ENCODE results near the gene PALD1.

Gene PALD1

GRCh38 chr10:70549962-70550458 is 71.4 kb downstream of the PALD1 start:
- DNase-seq (ENCODE audit: low spot score) = peak; percentile 54
- H3K36me3 Mint-ChIP-seq (ENCODE audit: low read depth) = no peaks in the 10 kb centered on the region
- no peak overlapping the region for H3K4me3 Mint-ChIP-seq
- H3K27me3 Mint-ChIP-seq (ENCODE audit: low read depth) = no peaks in the 10 kb centered on the region
- no peak overlapping the region for H3K27ac Mint-ChIP-seq
- H3K9me3 Mint-ChIP-seq = no peaks in the 10 kb centered on the region
- no peaks in the 10 kb centered on the region for H3K4me1 Mint-ChIP-seq (ENCODE audit: low read depth)

- no peak overlapping the region for H3K27ac Mint-ChIP-seq
- no peaks in the 10 kb centered on the region for H3K36me3 Mint-ChIP-seq (ENCODE audit: low read depth)
- H3K4me1 Mint-ChIP-seq (ENCODE audit: low read depth) = no peaks in the 10 kb centered on the region
- H3K9me3 Mint-ChIP-seq = no peaks in the 10 kb centered on the region
- H3K27me3 Mint-ChIP-seq (ENCODE audit: low read depth) = no peaks in the 10 kb centered on the region
- H3K4me3 Mint-ChIP-seq = no peak overlapping the region
- no peak for DNase-seq (ENCODE audit: low spot score)
Observed at GRCh38 chr10:70550459-70550858, 71.9 kb downstream of the PALD1 start.

- no peaks in the 10 kb centered on the region for H3K36me3 Mint-ChIP-seq (ENCODE audit: low read depth)
- H3K4me1 Mint-ChIP-seq (ENCODE audit: low read depth) = no peaks in the 10 kb centered on the region
- no peaks in the 10 kb centered on the region for H3K27me3 Mint-ChIP-seq (ENCODE audit: low read depth)
- H3K27ac Mint-ChIP-seq = no peak overlapping the region
- H3K9me3 Mint-ChIP-seq = no peaks in the 10 kb centered on the region
- no peak for DNase-seq (ENCODE audit: low spot score)
- no peak overlapping the region for H3K4me3 Mint-ChIP-seq
Observed at GRCh38 chr10:70551466-70551865, 72.9 kb downstream of the PALD1 start.

- Mint-ChIP-seq H3K36me3 (ENCODE audit: low read depth) (no peaks in the 10 kb centered on the region), H3K27me3 (ENCODE audit: low read depth) (no peaks in the 10 kb centered on the region), H3K4me3 (no peak overlapping the region), H3K4me1 (ENCODE audit: low read depth) (no peaks in the 10 kb centered on the region), H3K9me3 (no peaks in the 10 kb centered on the region), H3K27ac (no peak overlapping the region)
- DNase-seq (ENCODE audit: low spot score) = no peak
Observed at GRCh38 chr10:70551971-70552422, 73.4 kb downstream of the PALD1 start.

- Mint-ChIP-seq H3K36me3 (ENCODE audit: low read depth) (no peaks in the 10 kb centered on the region), H3K27ac (no peak overlapping the region), H3K27me3 (ENCODE audit: low read depth) (no peaks in the 10 kb centered on the region), H3K4me1 (ENCODE audit: low read depth) (no peaks in the 10 kb centered on the region), H3K4me3 (no peak overlapping the region), H3K9me3 (no peaks in the 10 kb centered on the region)
- no peak for DNase-seq (ENCODE audit: low spot score)
Observed at GRCh38 chr10:70552586-70552985, 74.0 kb downstream of the PALD1 start.

GRCh38 chr10:70555371-70555770 is 76.8 kb downstream of the PALD1 start:
- peaks cover 12% of the 10 kb centered on the region for H3K4me1 Mint-ChIP-seq (ENCODE audit: low read depth)
- no peaks in the 10 kb centered on the region for H3K9me3 Mint-ChIP-seq
- no peak overlapping the region for H3K4me3 Mint-ChIP-seq
- no peak overlapping the region for H3K27ac Mint-ChIP-seq
- no peaks in the 10 kb centered on the region for H3K36me3 Mint-ChIP-seq (ENCODE audit: low read depth)
- peaks cover 5% of the 10 kb centered on the region for H3K27me3 Mint-ChIP-seq (ENCODE audit: low read depth)
- no peak for DNase-seq (ENCODE audit: low spot score)

- H3K36me3 Mint-ChIP-seq (ENCODE audit: low read depth) = no peaks in the 10 kb centered on the region
- peaks cover 12% of the 10 kb centered on the region for H3K4me1 Mint-ChIP-seq (ENCODE audit: low read depth)
- H3K27me3 Mint-ChIP-seq (ENCODE audit: low read depth) = peaks cover 5% of the 10 kb centered on the region
- H3K27ac Mint-ChIP-seq = no peak overlapping the region
- H3K9me3 Mint-ChIP-seq = no peaks in the 10 kb centered on the region
- DNase-seq (ENCODE audit: low spot score) = no peak
- no peak overlapping the region for H3K4me3 Mint-ChIP-seq
Observed at GRCh38 chr10:70557086-70557845, 78.7 kb downstream of the PALD1 start.

- no peak for DNase-seq (ENCODE audit: low spot score)
- H3K27ac Mint-ChIP-seq = no peak overlapping the region
- no peaks in the 10 kb centered on the region for H3K9me3 Mint-ChIP-seq
- H3K4me3 Mint-ChIP-seq = no peak overlapping the region
- peaks cover 12% of the 10 kb centered on the region for H3K4me1 Mint-ChIP-seq (ENCODE audit: low read depth)
- no peaks in the 10 kb centered on the region for H3K36me3 Mint-ChIP-seq (ENCODE audit: low read depth)
- peaks cover 5% of the 10 kb centered on the region for H3K27me3 Mint-ChIP-seq (ENCODE audit: low read depth)
Observed at GRCh38 chr10:70557876-70558275, 79.3 kb downstream of the PALD1 start.

- H3K9me3 Mint-ChIP-seq = no peaks in the 10 kb centered on the region
- H3K36me3 Mint-ChIP-seq (ENCODE audit: low read depth) = no peaks in the 10 kb centered on the region
- H3K4me1 Mint-ChIP-seq (ENCODE audit: low read depth) = peaks cover 15% of the 10 kb centered on the region
- H3K27ac Mint-ChIP-seq = no peak overlapping the region
- H3K27me3 Mint-ChIP-seq (ENCODE audit: low read depth) = peaks cover 8% of the 10 kb centered on the region
- peak overlapping the region; percentile 77 for H3K4me3 Mint-ChIP-seq
- no peak for DNase-seq (ENCODE audit: low spot score)
Observed at GRCh38 chr10:70558295-70558694, 79.7 kb downstream of the PALD1 start.

GRCh38 chr10:70558871-70559810 is 80.6 kb downstream of the PALD1 start:
- peak; percentile 62 for DNase-seq (ENCODE audit: low spot score)

GRCh38 chr10:70559861-70560260 is 81.3 kb downstream of the PALD1 start:
- no peak overlapping the region for H3K27ac Mint-ChIP-seq
- peaks cover 17% of the 10 kb centered on the region for H3K4me1 Mint-ChIP-seq (ENCODE audit: low read depth)
- peaks cover 11% of the 10 kb centered on the region for H3K27me3 Mint-ChIP-seq (ENCODE audit: low read depth)
- H3K36me3 Mint-ChIP-seq (ENCODE audit: low read depth) = no peaks in the 10 kb centered on the region
- no peak overlapping the region for H3K4me3 Mint-ChIP-seq
- no peak for DNase-seq (ENCODE audit: low spot score)
- no peaks in the 10 kb centered on the region for H3K9me3 Mint-ChIP-seq

More at GRCh38 chr10:70558871-70559810, 80.6 kb downstream of the PALD1 start:
- H3K27me3 Mint-ChIP-seq (ENCODE audit: low read depth) = peaks cover 11% of the 10 kb centered on the region
- peak overlapping the region; percentile 62 for H3K27ac Mint-ChIP-seq
- H3K36me3 Mint-ChIP-seq (ENCODE audit: low read depth) = no peaks in the 10 kb centered on the region
- peak overlapping the region; percentile 77 for H3K4me3 Mint-ChIP-seq
- peaks cover 17% of the 10 kb centered on the region for H3K4me1 Mint-ChIP-seq (ENCODE audit: low read depth)
- H3K9me3 Mint-ChIP-seq = no peaks in the 10 kb centered on the region

GRCh38 chr10:70560511-70560941 is 82.0 kb downstream of the PALD1 start:
- no peak for DNase-seq (ENCODE audit: low spot score)
- Mint-ChIP-seq H3K27me3 (ENCODE audit: low read depth) (peaks cover 11% of the 10 kb centered on the region), H3K9me3 (no peaks in the 10 kb centered on the region), H3K36me3 (ENCODE audit: low read depth) (no peaks in the 10 kb centered on the region), H3K27ac (no peak overlapping the region), H3K4me3 (no peak overlapping the region), H3K4me1 (ENCODE audit: low read depth) (peaks cover 17% of the 10 kb centered on the region)

- Mint-ChIP-seq H3K4me3 (no peak overlapping the region), H3K36me3 (ENCODE audit: low read depth) (no peaks in the 10 kb centered on the region)
Observed at GRCh38 chr10:70561070-70561469, 82.5 kb downstream of the PALD1 start.

GRCh38 chr10:70561558-70561957 is 83.0 kb downstream of the PALD1 start:
- H3K4me3 Mint-ChIP-seq = no peak overlapping the region
- no peaks in the 10 kb centered on the region for H3K9me3 Mint-ChIP-seq
- H3K36me3 Mint-ChIP-seq (ENCODE audit: low read depth) = no peaks in the 10 kb centered on the region
- H3K4me1 Mint-ChIP-seq (ENCODE audit: low read depth) = peaks cover 17% of the 10 kb centered on the region
- H3K27me3 Mint-ChIP-seq (ENCODE audit: low read depth) = peaks cover 11% of the 10 kb centered on the region
- no peak overlapping the region for H3K27ac Mint-ChIP-seq
- DNase-seq (ENCODE audit: low spot score) = no peak

More at GRCh38 chr10:70561070-70561469, 82.5 kb downstream of the PALD1 start:
- no peak for DNase-seq (ENCODE audit: low spot score)
- peaks cover 17% of the 10 kb centered on the region for H3K4me1 Mint-ChIP-seq (ENCODE audit: low read depth)
- H3K9me3 Mint-ChIP-seq = no peaks in the 10 kb centered on the region
- peaks cover 11% of the 10 kb centered on the region for H3K27me3 Mint-ChIP-seq (ENCODE audit: low read depth)
- H3K27ac Mint-ChIP-seq = no peak overlapping the region

Measured in T-helper 2 cell treated with Interferon-gamma antibody and Interleukin-4, amounts not matched to agents 5 μg/mL and 100 μg/mL, for 36 hours (primary cell).